HG02763 (cell line): ENCODE results near the gene PPP3CA.
A peak's percentile ranks its signal among the peaks of the same experiment; 100 is the strongest.

ENCODE experiments used
- ATAC-seq: cut with Tn5 transposase; IDR thresholded peaks from one replicate; pipeline ENCODE4 v1.9.1; 2021; ENCODE audit warnings: mild to moderate bottlenecking, moderate library complexity; ENCODE audit not compliant: unreplicated experiment

PPP3CA gene

DNA sequence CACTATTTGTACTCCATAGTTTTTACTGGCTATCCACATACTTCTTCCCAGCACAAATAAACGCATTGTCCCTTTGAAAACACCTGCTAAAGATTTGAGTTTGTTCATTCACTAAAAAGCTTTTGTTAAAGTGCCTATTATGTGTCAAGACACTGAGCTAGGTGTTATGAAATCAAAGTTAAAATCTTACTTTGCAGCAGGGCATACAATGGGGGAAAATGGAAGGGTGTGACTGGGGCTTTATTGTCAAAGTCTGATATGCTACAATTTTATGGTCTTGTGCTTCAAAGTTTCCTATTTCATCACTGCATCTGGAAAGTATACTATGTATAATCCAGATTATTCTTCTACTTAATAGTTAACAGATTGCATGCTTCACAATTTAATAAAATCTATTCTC lies 128.4 kb downstream of the PPP3CA start:
- ATAC-seq = no peak

GRCh38 chr4:101218346-101218745 lies 129.0 kb downstream of the PPP3CA start:
- no peak for ATAC-seq

- ATAC-seq = no peak
Measured at GRCh38 chr4:101217353-101218031, 129.8 kb downstream of the PPP3CA start.

- no peak for ATAC-seq
Measured at GRCh38 chr4:101211146-101211553, 136.2 kb downstream of the PPP3CA start.

DNA sequence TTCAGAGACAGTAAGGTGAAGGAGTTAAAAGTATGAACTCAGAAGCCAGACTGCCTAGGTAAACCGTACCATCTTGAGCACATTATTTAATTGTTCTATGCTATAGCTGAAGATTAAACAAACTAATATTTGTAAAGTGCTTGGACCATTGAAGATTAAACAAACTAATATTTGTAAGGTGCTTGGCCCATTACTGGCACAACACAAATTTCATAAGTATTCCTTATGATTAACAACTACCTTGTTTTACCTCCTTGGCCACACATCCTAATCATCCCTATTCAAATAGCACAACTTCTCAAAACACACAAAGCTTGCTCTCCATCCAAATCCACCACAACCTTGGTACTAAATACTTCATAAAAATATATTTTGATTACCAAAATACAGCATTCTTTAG lies 137.0 kb downstream of the PPP3CA start:
- ATAC-seq = no peak

GRCh38 chr4:101208171-101208570 lies 139.2 kb downstream of the PPP3CA start:
- ATAC-seq = no peak

DNA sequence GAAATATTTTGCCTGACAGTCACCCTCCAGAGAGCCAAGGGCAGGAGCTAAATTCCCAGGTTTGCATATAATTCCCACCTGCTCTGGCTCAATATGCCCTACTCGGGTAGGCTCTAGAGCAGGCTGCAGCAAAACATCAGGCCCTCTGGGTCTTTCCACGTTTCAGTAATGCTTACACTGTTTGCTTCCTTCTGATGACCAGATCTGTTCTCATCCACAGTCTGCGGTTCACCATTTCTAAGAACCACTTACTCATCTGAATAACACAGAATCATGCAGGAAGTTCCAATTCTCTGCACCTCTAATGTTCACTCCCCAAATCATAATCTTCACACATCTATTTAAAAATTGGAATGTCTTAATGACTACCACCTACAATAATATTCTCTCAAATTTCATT lies 141.4 kb downstream of the PPP3CA start:
- ATAC-seq = peak; percentile 76

- ATAC-seq = no peak
Measured at GRCh38 chr4:101201421-101201820, 145.9 kb downstream of the PPP3CA start.

DNA sequence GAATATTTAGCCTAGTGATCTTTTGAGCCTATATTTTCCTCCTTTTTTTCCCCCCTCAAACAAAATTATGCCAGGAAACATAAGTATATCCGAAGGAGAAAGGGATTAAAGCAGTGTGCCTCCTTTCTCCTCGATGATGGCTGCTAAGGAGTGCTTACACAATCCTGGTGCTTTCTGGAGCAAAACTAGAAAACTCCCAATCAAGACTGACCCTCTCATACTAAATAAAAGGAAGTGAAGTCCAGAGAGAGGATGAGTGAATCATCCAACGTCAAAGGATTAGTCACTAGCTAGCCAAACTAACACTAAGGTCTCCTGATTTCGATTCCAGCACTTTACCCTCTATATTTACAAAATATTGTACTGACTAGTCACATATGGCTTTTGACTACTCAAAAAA lies 146.8 kb downstream of the PPP3CA start:
- no peak for ATAC-seq

DNA sequence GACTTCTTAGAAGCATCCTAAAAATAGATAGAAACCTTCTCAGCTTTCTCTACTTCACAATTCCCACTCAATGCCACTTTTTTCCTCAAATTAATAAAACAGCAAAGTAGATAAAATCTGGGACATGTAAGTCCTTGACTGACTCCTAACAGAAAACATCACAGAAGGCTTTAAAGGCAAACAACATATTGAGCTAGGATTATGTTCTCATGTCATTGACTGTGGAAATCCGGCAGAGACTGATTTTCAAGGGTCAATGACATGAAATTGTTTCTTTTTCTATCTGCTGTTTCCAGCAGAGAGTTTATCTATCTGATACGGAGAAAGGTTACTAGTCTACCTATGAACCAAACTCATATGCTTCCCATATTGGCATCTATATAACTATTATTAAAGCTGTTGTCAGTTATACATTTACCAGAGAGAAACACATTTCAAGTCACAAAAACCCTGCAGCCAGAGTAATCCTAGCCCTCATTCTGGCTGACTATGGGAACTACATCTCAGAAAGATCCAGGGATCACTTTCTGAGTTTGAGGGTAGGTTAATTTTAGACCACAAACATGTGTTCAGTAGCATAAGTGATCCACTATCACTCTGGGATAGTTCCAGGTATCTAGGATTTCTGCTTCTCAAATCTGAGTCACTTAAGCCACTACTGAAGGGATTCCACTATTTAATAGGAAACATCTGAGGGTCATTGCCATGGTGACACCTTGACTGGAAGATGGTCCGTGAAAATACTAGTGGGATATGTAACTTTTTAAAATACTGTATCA lies 147.6 kb downstream of the PPP3CA start:
- no peak for ATAC-seq

GRCh38 chr4:101198682-101199339 lies 148.5 kb downstream of the PPP3CA start:
- ATAC-seq = no peak

GRCh38 chr4:101197350-101197749 lies 150.0 kb downstream of the PPP3CA start:
- ATAC-seq = no peak

DNA sequence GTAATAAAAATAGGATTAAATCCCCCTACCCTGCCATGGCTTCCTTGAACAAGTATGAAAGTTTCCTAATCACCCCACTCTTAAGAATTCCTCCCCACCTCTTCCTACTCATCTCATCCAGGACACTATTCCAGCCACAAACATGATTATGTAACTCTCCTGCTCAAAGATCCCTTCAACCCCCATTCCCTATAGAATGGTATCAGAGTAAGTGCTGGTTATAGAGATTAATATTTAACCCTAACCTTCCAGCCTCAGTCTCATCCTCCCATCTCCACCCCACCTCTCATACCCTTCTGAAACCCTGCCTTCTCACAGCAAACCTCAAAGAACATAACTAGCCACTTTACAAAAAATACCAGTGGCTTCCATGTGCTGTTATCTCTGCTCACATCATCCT lies 155.1 kb downstream of the PPP3CA start:
- no peak for ATAC-seq

- no peak for ATAC-seq
Measured at GRCh38 chr4:101191302-101192098, 155.8 kb downstream of the PPP3CA start.

GRCh38 chr4:101190751-101191150 lies 156.6 kb downstream of the PPP3CA start:
- no peak for ATAC-seq

DNA sequence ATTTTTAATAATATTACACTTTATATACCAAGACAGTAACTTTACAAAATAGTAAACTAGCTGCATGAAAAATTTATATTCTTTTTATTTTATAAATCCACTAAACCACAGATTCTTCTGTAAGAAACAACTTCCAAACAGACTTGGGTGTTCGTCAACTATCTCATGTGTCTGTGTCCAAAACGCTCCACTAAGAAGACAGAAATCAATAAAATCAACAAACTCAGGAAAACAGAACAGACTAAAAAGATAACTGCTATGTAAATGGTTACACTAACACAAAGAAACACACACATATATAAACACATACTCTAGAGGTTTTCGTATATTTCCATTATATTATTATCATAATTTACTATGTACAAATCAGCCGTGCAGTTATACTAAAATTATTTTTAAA lies 158.4 kb downstream of the PPP3CA start:
- no peak for ATAC-seq

DNA sequence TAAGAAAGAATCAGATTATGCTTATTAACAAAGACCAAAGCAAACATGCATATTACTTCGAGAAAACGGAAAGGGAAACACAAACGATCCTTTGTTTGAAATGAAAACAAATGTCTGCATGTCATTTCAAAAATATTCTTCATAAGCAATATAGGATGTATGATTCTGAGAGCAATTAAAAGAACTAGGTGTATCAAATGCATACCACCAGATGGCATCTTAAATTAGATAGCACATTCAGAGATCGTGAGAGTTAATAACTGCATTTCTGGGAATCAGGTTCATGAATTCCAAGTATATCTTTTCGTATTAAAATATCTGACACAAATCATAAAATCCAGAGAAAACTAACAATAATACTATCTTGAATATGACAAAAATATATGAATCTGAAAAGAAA lies 159.5 kb downstream of the PPP3CA start:
- no peak for ATAC-seq

- ATAC-seq = no peak
Measured at GRCh38 chr4:101186567-101187184, 160.7 kb downstream of the PPP3CA start.

- ATAC-seq = no peak
Measured at GRCh38 chr4:101184668-101185067, 162.7 kb downstream of the PPP3CA start.

DNA sequence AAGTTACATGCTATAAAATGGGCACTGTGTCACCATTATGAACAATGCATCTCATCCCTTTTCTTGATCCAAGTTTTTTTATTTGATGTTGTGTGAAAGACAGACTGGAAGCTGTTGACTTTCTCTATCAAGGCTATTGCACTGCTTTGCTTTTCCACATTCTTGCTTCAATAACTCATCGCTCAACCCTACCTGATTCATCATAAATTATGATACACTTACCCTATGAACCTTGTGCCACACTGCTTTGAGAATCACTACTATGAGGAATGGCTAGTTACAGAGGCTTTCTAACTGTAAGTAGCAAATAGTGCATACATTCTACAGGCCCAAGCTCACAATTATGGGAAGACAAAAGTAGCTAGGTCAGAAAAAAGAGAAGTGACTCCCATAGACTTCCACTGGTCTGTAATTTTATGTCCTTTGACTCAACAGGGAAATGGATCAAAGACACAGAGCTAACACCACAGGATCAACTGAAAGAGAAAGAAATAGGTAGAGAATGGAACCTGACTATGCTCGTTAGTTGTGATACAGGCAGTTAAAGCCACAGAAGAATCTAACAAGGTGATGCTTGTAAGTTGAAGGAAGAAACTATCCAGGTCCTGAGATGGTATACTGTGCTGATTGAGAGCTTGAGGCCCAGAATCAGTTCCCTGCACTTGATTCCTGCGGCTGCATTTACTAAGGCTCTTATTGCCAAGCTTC lies 163.5 kb downstream of the PPP3CA start:
- no peak for ATAC-seq
